ENCODE results near the gene AMOTL1.

AMOTL1 gene

GRCh38 chr11:94767701-94768601 lies at the start of gene AMOTL1:
TSS of gene AMOTL1 (plus strand) at chr11:94768356. CDS start at chr11:94768512, 156 bp downstream.
- peak; percentile 92 for DNase-seq (ENCODE audit: low spot score)

GRCh38 chr11:94719876-94720275 lies 48.3 kb upstream of the AMOTL1 start:
- DNase-seq (ENCODE audit: low spot score), result no peak

GRCh38 chr11:94721565-94722292 lies 46.4 kb upstream of the AMOTL1 start:
- DNase-seq (ENCODE audit: low spot score), result no peak

GRCh38 chr11:94722735-94723134 lies 45.4 kb upstream of the AMOTL1 start:
- DNase-seq (ENCODE audit: low spot score), result no peak

GRCh38 chr11:94725097-94725496 lies 43.1 kb upstream of the AMOTL1 start:
- DNase-seq (ENCODE audit: low spot score), result no peak

- no peak for DNase-seq (ENCODE audit: low spot score)
Measured at GRCh38 chr11:94727819-94728218, 40.3 kb upstream of the AMOTL1 start.

- DNase-seq (ENCODE audit: low spot score), result no peak
Measured at GRCh38 chr11:94728541-94728940, 39.6 kb upstream of the AMOTL1 start.

- no peak for DNase-seq (ENCODE audit: low spot score)
Measured at GRCh38 chr11:94728966-94729751, 39.0 kb upstream of the AMOTL1 start.

GRCh38 chr11:94730153-94730552 lies 38.0 kb upstream of the AMOTL1 start:
- no peak for DNase-seq (ENCODE audit: low spot score)

GRCh38 chr11:94731880-94732601 lies 36.1 kb upstream of the AMOTL1 start:
- DNase-seq (ENCODE audit: low spot score), result no peak

GRCh38 chr11:94732617-94733281 lies 35.4 kb upstream of the AMOTL1 start:
- no peak for DNase-seq (ENCODE audit: low spot score)

- DNase-seq (ENCODE audit: low spot score), result no peak
Measured at GRCh38 chr11:94734563-94735275, 33.4 kb upstream of the AMOTL1 start.

GRCh38 chr11:94735907-94736306 lies 32.2 kb upstream of the AMOTL1 start:
- DNase-seq (ENCODE audit: low spot score), result no peak

- DNase-seq (ENCODE audit: low spot score), result no peak
Measured at GRCh38 chr11:94737171-94737611, 31.0 kb upstream of the AMOTL1 start.

GRCh38 chr11:94738746-94739145 lies 29.4 kb upstream of the AMOTL1 start:
- DNase-seq (ENCODE audit: low spot score), result no peak

GRCh38 chr11:94739331-94739730 lies 28.8 kb upstream of the AMOTL1 start:
- DNase-seq (ENCODE audit: low spot score), result no peak

GRCh38 chr11:94740083-94741021 lies 27.8 kb upstream of the AMOTL1 start:
- DNase-seq (ENCODE audit: low spot score), result no peak

- peak; percentile 14 for DNase-seq (ENCODE audit: low spot score)
Measured at GRCh38 chr11:94741022-94741679, 27.0 kb upstream of the AMOTL1 start.

- no peak for DNase-seq (ENCODE audit: low spot score)
Measured at GRCh38 chr11:94742665-94743064, 25.5 kb upstream of the AMOTL1 start.
